Smooth muscle cell of the coronary artery (primary cell): ENCODE measurements around the gene OR6K2. TPM values are rescaled to one million over a fixed set of nuclear protein-coding genes. Genes with fewer than 3 reads are reported as not detected.

Source experiments
- total RNA-seq: library from RNA; depleted of rRNA; stranded (reverse); fragments of >200 nt; gene quantifications from 2 replicates; pipeline ENCODE4 v1.2.3, GENCODE V29; 2014; ENCODE audit warnings: low replicate concordance

Gene OR6K2
- not detected in 2 replicates for total RNA-seq

GRCh38 chr1:158700552-158700951 lies at the start of gene OR6K2:
OR6K2 (minus strand) TSS chr1:158700652; CDS start chr1:158700652, 0 bp downstream.

GRCh38 chr1:158720620-158721019 lies 20.2 kb upstream of the OR6K2 start, which contains the start of gene OR6K3:
OR6K3 (minus strand) TSS chr1:158720720; CDS start chr1:158718115, 2,605 bp downstream.

GRCh38 chr1:158686111-158687009 lies 14.1 kb downstream of the OR6K2 start, which contains the start of gene SPTA1:
SPTA1 (minus strand) TSS chr1:158686715; CDS start chr1:158686517, 198 bp downstream.

Other genes starting within 250 kb of the OR6K2 start
- gene OR10K1, start 238.8 kb downstream of the OR6K2 start, total RNA-seq = not detected in 2 replicates
- not detected in 2 replicates for gene OR10R2, start 228.4 kb downstream of the OR6K2 start, total RNA-seq
- gene OR6Y1, start 146.2 kb downstream of the OR6K2 start, total RNA-seq = not detected in 2 replicates
- not detected in 2 replicates for gene OR6P1, start 130.1 kb downstream of the OR6K2 start, total RNA-seq
- not detected in 2 replicates for gene OR10X1, start 120.8 kb downstream of the OR6K2 start, total RNA-seq
- gene OR10Z1, start 95.4 kb downstream of the OR6K2 start, total RNA-seq = not detected in 2 replicates
- gene SPTA1, start 13.9 kb downstream of the OR6K2 start, total RNA-seq = 0.12 TPM in 1 of 2 replicates, not detected in the other
- gene OR6K3, start 20.1 kb upstream of the OR6K2 start, total RNA-seq = not detected in 2 replicates
- gene OR6K6, start 54.1 kb upstream of the OR6K2 start, total RNA-seq = not detected in 2 replicates
- not detected in 2 replicates for gene OR6N1, start 71.5 kb upstream of the OR6K2 start, total RNA-seq
- gene OR6N2, start 80.6 kb upstream of the OR6K2 start, total RNA-seq = not detected in 2 replicates
- not detected in 2 replicates for gene MNDA, start 130.7 kb upstream of the OR6K2 start, total RNA-seq
- gene PYHIN1, start 230.9 kb upstream of the OR6K2 start, total RNA-seq = 0.47 TPM in 1 of 2 replicates, not detected in the other